ENCODE results near the gene LRFN2.

LRFN2 gene

GRCh38 chr6:40541556-40542174 lies 45.5 kb downstream of the LRFN2 start:
- no peak for DNase-seq

- DNase-seq, result no peak
Measured at GRCh38 chr6:40540790-40541189, 46.4 kb downstream of the LRFN2 start.

GRCh38 chr6:40539853-40540252 lies 47.3 kb downstream of the LRFN2 start:
- DNase-seq, result no peak

GRCh38 chr6:40538556-40538955 lies 48.6 kb downstream of the LRFN2 start:
- no peak for DNase-seq

- no peak for DNase-seq
Measured at GRCh38 chr6:40537446-40537845, 49.7 kb downstream of the LRFN2 start.

- DNase-seq, result no peak
Measured at GRCh38 chr6:40536442-40536841, 50.7 kb downstream of the LRFN2 start.

- no peak for DNase-seq
Measured at GRCh38 chr6:40535819-40536380, 51.3 kb downstream of the LRFN2 start.

- DNase-seq, result no peak
Measured at GRCh38 chr6:40535110-40535818, 51.9 kb downstream of the LRFN2 start.

- no peak for DNase-seq
Measured at GRCh38 chr6:40532349-40533000, 54.7 kb downstream of the LRFN2 start.

- no peak for DNase-seq
Measured at GRCh38 chr6:40529919-40530318, 57.2 kb downstream of the LRFN2 start.

- no peak for DNase-seq
Measured at GRCh38 chr6:40529040-40529439, 58.1 kb downstream of the LRFN2 start.

- no peak for DNase-seq
Measured at GRCh38 chr6:40528051-40528450, 59.1 kb downstream of the LRFN2 start.

- no peak for DNase-seq
Measured at GRCh38 chr6:40526036-40526435, 61.1 kb downstream of the LRFN2 start.

- DNase-seq, result no peak
Measured at GRCh38 chr6:40524797-40525585, 62.2 kb downstream of the LRFN2 start.

GRCh38 chr6:40523505-40524172 lies 63.5 kb downstream of the LRFN2 start:
- no peak for DNase-seq

GRCh38 chr6:40521496-40521895 lies 65.7 kb downstream of the LRFN2 start:
- DNase-seq, result no peak

GRCh38 chr6:40520678-40521077 lies 66.5 kb downstream of the LRFN2 start:
- DNase-seq, result no peak

GRCh38 chr6:40520084-40520483 lies 67.1 kb downstream of the LRFN2 start:
- DNase-seq, result no peak

GRCh38 chr6:40517654-40518053 lies 69.5 kb downstream of the LRFN2 start:
- no peak for DNase-seq

GRCh38 chr6:40516429-40516828 lies 70.7 kb downstream of the LRFN2 start:
- no peak for DNase-seq

- no peak for DNase-seq
Measured at GRCh38 chr6:40512340-40512739, 74.8 kb downstream of the LRFN2 start.

GRCh38 chr6:40511884-40512283 lies 75.3 kb downstream of the LRFN2 start:
- no peak for DNase-seq

- no peak for DNase-seq
Measured at GRCh38 chr6:40510442-40510841, 76.7 kb downstream of the LRFN2 start.

All from NCI-H187 treated with DMSO at 0.1 percent for 48 hours (cell line).